Peyer's patch (tissue), 4 donors: ENCODE results near the gene NAT10. TPM values are rescaled to one million over a fixed set of nuclear protein-coding genes. Genes with fewer than 3 reads are reported as not detected.
"Not testable (repeated sequence)": the region's sequence is repeated elsewhere in the genome, so short reads cannot be mapped to it uniquely, and the experiment has no call there.

ENCODE experiments used
- DNase-seq, 3 donors: peaks; one replicate each; pipeline ENCODE4 v3.0.0-alpha.2; 2017 to 2019
- H3K27ac ChIP-seq, 4 donors: fragments of 200-600 bp; sonication (generic); one replicate each; pipeline ENCODE4 v1.5.1; 2016 to 2019
- H3K27me3 ChIP-seq, 2 donors: fragments of 200-600 bp; sonication (generic); one replicate each; pipeline ENCODE4 v1.5.1; 2019
- H3K36me3 ChIP-seq, 3 donors: fragments of 200-600 bp; sonication (generic); one replicate each; pipeline ENCODE4 v1.5.1; 2016 to 2019
- H3K4me1 ChIP-seq, 4 donors: fragments of 200-600 bp; sonication (generic); one replicate each; pipeline ENCODE4 v1.5.1; 2016 to 2019
- H3K4me3 ChIP-seq, 4 donors: fragments of 200-600 bp; sonication (generic); 1 replicate in 3 of 4; 2 replicates in 1 of 4; pipeline ENCODE4 v1.5.1; 2016 to 2019; ENCODE audit warnings: mild to moderate bottlenecking in 1 of 4
- H3K9me3 ChIP-seq, 4 donors: fragments of 200-600 bp; sonication (generic); one replicate each; pipeline ENCODE4 v1.5.1; 2016 to 2019; ENCODE audit warnings: mild to moderate bottlenecking in 1 of 4
- CTCF ChIP-seq, 6 experiments: fragments of 450-650 bp in 4 of 6; fragments of 200-600 bp in 2 of 6; sonication (generic) in 1 of 6; IDR thresholded peaks; one replicate each; pipeline ENCODE4 v1.5.1; 2017 to 2019; ENCODE audit warnings: antibody characterized with exemption in 6 of 6, mild to moderate bottlenecking in 3 of 6, moderate library complexity in 1 of 6
- POLR2A ChIP-seq, 2 donors: fragments of 450-650 bp; IDR thresholded peaks; one replicate each; pipeline ENCODE4 v1.5.1; 2017; ENCODE audit warnings: antibody characterized with exemption in 2 of 2, mild to moderate bottlenecking in 2 of 2, moderate library complexity in 2 of 2
- total RNA-seq, 4 donors: library from RNA; depleted of rRNA; stranded (reverse); fragments of >200 nt; gene quantifications; one replicate each; pipeline ENCODE4 v1.1.0, GENCODE V29; 2016

NAT10 gene
- total RNA-seq, 4 donors from 2014 or later, result 13.3 to 56.9 (median 24.2) TPM

DNA sequence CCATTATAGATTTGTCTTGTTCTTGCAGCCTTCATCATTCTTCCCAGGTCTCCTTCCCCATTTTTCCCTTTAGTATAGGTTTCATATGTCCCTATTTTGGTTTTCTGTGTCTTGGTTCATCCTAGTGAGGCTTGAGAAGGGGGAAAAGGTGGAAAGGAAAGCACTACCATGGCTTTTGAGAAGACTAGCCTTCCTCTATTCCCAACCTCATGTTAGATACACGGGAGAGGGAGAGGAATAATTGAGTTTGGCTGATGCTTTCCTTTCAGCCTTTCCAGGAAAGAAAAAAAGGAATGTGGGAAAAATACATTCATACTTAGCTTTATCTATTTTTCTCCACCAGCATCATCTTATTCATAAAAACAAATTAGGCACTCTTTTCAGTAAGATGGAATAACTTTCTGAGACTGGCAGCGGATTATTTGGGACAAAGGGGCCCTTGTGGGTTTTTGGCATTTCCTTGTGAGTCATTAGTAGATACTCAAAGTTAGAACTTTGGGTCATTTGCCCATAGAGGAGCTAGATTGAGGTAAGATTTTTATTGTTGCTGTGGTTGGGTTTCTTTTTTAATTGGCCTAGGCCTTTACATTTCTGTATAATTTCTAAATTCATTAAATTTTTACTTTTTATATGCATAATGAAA lies 30.1 kb upstream of the NAT10 start:
- no peak overlapping the region for H3K4me3 ChIP-seq
- no peak for DNase-seq
- TF ChIP-seq CTCF (IDR thresholded peaks at IDR 0.05) (no peak), POLR2A (IDR thresholded peaks at IDR 0.05) (no peak)
- H3K9me3 ChIP-seq, result no peaks in the 10 kb centered on the region
- peaks cover 0 to 13% (median 2%) of the 10 kb centered on the region in 4 donors for H3K4me1 ChIP-seq
- peaks cover 0 to 74% (median 0%) of the 10 kb centered on the region in 3 donors for H3K36me3 ChIP-seq
- no peaks in the 10 kb centered on the region for H3K27me3 ChIP-seq
- H3K27ac ChIP-seq, result no peak overlapping the region

DNA sequence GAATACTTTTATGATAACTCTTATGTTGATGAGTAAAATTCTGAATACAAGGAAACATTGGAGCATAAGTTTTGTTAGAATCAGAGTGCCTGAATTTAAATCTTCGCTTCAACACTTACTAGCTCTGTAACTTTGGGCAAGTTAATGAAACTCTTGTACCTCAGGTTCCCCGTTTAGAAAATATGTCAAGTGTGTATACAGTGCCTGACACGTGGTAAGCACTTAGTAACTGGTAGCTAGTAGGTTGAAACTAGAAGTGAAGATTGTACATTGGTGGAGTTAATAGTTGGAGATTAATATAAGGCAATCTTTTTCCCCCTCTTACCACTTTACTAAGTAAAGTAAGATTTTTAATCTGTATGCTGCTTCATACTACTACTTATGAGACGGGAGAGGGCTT lies 24.8 kb upstream of the NAT10 start:
- Histone ChIP-seq H3K27me3 (no peaks in the 10 kb centered on the region), H3K27ac (no peak overlapping the region), H3K4me1 (no peaks in the 10 kb centered on the region), H3K36me3 (peaks cover 0 to 98% (median 5%) of the 10 kb centered on the region in 3 donors), H3K4me3 (no peak overlapping the region), H3K9me3 (no peaks in the 10 kb centered on the region)
- no peak for TF ChIP-seq POLR2A (IDR thresholded peaks at IDR 0.05)
- TF ChIP-seq CTCF (IDR thresholded peaks at IDR 0.05), result no peak
- DNase-seq, result no peak

GRCh38 chr11:34084637-34085036 lies 20.8 kb upstream of the NAT10 start:
- TF ChIP-seq CTCF (IDR thresholded peaks at IDR 0.05), result no peak
- no peak for TF ChIP-seq POLR2A (IDR thresholded peaks at IDR 0.05)
- peaks cover 0 to 98% (median 5%) of the 10 kb centered on the region in 3 donors for H3K36me3 ChIP-seq
- H3K27ac ChIP-seq, result no peak overlapping the region
- DNase-seq, result no peak
- no peaks in the 10 kb centered on the region for H3K9me3 ChIP-seq
- H3K4me1 ChIP-seq, result no peaks in the 10 kb centered on the region
- H3K27me3 ChIP-seq, result no peaks in the 10 kb centered on the region
- H3K4me3 ChIP-seq, result no peak overlapping the region

DNA sequence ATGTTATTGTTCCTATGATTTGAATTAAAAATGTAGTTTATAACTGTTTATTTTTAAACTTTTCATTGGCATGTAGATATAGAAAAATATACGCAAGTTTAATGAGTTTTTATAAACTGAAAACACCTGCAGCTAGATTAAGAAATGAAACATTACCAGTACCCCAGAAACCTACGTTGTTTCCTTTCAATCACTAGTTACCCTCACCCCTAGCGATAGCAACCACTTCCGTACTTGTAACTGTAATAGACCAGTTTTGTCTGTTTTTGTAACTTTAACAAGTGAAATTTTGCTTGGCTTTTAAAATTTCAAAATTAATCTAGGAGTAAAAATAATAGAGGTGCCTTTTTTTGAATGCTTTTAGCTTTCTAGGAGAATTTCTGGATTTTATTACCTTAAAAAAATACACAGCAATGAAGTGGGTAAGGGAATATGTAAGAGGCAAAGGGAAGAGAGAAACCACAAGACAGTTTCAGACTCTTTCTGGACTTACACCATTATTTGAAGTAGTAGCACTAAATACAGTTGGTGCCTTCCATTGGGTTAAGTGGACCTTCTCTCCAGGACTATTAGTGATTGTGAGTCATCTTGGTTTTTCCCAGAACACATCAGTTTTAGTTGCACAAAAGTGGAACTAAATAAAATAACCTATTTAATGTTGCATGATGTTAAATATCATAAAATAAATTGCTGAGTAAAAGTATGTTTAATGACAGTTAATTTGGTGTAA lies 18.7 kb upstream of the NAT10 start:
- no peak overlapping the region for H3K4me3 ChIP-seq
- no peak for DNase-seq
- H3K4me1 ChIP-seq, result no peaks in the 10 kb centered on the region
- TF ChIP-seq CTCF (IDR thresholded peaks at IDR 0.05) (no peak), POLR2A (IDR thresholded peaks at IDR 0.05) (no peak)
- peaks cover 0 to 98% (median 5%) of the 10 kb centered on the region in 3 donors for H3K36me3 ChIP-seq
- no peak overlapping the region for H3K27ac ChIP-seq
- H3K9me3 ChIP-seq, result no peaks in the 10 kb centered on the region
- H3K27me3 ChIP-seq, result no peaks in the 10 kb centered on the region

- peaks cover 0 to 97% (median 0%) of the 10 kb centered on the region in 3 donors for H3K36me3 ChIP-seq
Observed at GRCh38 chr11:34091825-34092224, 13.6 kb upstream of the NAT10 start.

DNA sequence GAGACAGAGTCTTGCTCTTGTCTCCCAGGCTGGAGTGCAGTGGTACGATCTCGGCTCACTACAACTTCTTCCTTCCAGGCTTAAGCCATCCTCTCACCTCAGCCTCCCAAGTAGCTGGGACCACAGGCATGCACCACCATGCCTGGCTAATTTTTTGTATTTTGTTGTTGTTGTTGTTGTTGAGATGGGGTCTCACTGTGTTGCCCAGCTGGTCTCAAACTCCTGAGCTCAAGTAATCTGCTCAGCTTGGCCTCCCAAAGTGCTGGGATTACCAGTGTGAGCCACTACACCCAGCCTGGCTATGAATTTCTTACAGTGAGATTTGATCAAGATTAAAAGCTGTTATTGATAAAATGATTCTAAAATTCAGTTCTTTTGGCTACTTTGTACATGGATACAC lies 10.5 kb upstream of the NAT10 start:
- H3K4me1 ChIP-seq, H3K27ac ChIP-seq, H3K9me3 ChIP-seq, H3K27me3 ChIP-seq, DNase-seq, H3K4me3 ChIP-seq: not testable (repeated sequence)
- H3K36me3 ChIP-seq, result peaks cover 0 to 99% (median 1%) of the 10 kb centered on the region in 3 donors

More at GRCh38 chr11:34091825-34092224, 13.6 kb upstream of the NAT10 start:
- TF ChIP-seq POLR2A (IDR thresholded peaks at IDR 0.05), result no peak
- TF ChIP-seq CTCF (IDR thresholded peaks at IDR 0.05), result no peak
- H3K4me3 ChIP-seq, result no peak overlapping the region
- DNase-seq, result no peak
- H3K27ac ChIP-seq, result no peak overlapping the region
- H3K27me3 ChIP-seq, result no peaks in the 10 kb centered on the region
- H3K9me3 ChIP-seq, result no peaks in the 10 kb centered on the region
- no peaks in the 10 kb centered on the region for H3K4me1 ChIP-seq
